Vagina (tissue), 2 donors: ENCODE measurements around the gene BMP10. TPM values are rescaled to one million over a fixed set of nuclear protein-coding genes. Genes with fewer than 3 reads are reported as not detected.

Experiments used
- DNase-seq, 2 donors: peaks; one replicate each; pipeline ENCODE4 v3.0.0-alpha.2; 2017; ENCODE audit errors: extremely low spot score in 2 of 2
- H3K27ac ChIP-seq: fragments of 200-600 bp; sonication (generic); one replicate; pipeline ENCODE4 v1.5.1; 2019
- H3K27me3 ChIP-seq: fragments of 200-600 bp; sonication (generic); one replicate; pipeline ENCODE4 v1.5.1; 2019
- H3K36me3 ChIP-seq, 2 donors: fragments of 200-600 bp; sonication (generic); one replicate each; pipeline ENCODE4 v1.5.1; 2017 to 2019
- H3K4me1 ChIP-seq: fragments of 200-600 bp; sonication (generic); one replicate; pipeline ENCODE4 v1.5.1; 2019
- H3K4me3 ChIP-seq, 2 donors: fragments of 200-600 bp; sonication (generic); 1 replicate in 1 of 2; 2 replicates in 1 of 2; pipeline ENCODE4 v1.5.1; 2016 to 2019
- H3K9me3 ChIP-seq: fragments of 200-600 bp; sonication (generic); one replicate; pipeline ENCODE4 v1.5.1; 2019
- CTCF ChIP-seq, 3 experiments: fragments of 450-650 bp in 2 of 3; fragments of 200-600 bp in 1 of 3; sonication (generic) in 1 of 3; IDR thresholded peaks; one replicate each; pipeline ENCODE4 v1.5.1; 2017 to 2019; ENCODE audit warnings: antibody characterized with exemption in 3 of 3, mild to moderate bottlenecking in 2 of 3, moderate library complexity in 2 of 3
- POLR2A ChIP-seq, 2 donors: fragments of 450-650 bp; IDR thresholded peaks; one replicate each; pipeline ENCODE4 v1.6.1; 2017; ENCODE audit warnings: antibody characterized with exemption in 2 of 2, mild to moderate bottlenecking in 2 of 2, moderate library complexity in 2 of 2
- POLR2AphosphoS5 ChIP-seq, 2 donors: sonication (generic); formaldehyde crosslinking; IDR thresholded peaks; one replicate each; pipeline ENCODE4 v1.9.0; 2017; ENCODE audit warnings: antibody characterized with exemption in 2 of 2, mild to moderate bottlenecking in 2 of 2, low read depth in 1 of 2; ENCODE audit not compliant: insufficient read depth in 1 of 2
- intact Hi-C: fragments of 100-400 bp; cut with DNase I; formaldehyde crosslinking; loops from one replicate; pipeline ENCODE4 v1.15.1; 2023
- total RNA-seq: library from RNA; depleted of rRNA; stranded (reverse); fragments of >200 nt; gene quantifications from one replicate; pipeline ENCODE4 v1.2.3, GENCODE V29; 2016

Gene BMP10
- total RNA-seq, 1 donor from 2014 or later = not detected

GRCh38 chr2:68819556-68819955, 51.6 kb downstream of the BMP10 start:
- no peak for TF ChIP-seq CTCF (IDR thresholded peaks at IDR 0.05)
- no peak for TF ChIP-seq POLR2AphosphoS5 (IDR thresholded peaks at IDR 0.05; ENCODE audit: insufficient read depth in 1 of 2, low read depth in 1 of 2)
- TF ChIP-seq POLR2A (IDR thresholded peaks at IDR 0.05) = no peak
- peaks cover 0 to 11% of the 10 kb centered on the region in 2 donors for H3K36me3 ChIP-seq
- intact Hi-C loops = no loop called here

DNA sequence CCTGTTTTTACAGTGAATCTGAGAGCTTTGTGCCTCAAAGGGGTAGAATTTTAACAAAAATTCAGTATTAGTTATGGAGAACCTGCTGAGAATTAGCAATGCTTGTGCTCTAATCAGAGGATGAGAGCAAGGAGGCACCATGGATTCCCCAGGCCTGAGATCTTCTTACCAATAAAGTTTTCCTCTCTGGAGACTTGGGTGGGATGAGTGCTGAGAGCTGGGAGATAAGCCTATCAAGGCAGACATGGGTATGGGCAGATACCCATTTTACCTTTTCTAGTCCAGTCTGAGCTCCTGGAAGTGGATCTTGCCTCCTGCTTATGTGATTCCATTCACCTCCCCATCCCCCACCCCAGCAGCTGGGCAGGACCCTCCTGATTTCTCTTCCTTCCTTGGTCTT, 53.9 kb downstream of the BMP10 start:
- no peaks in the 10 kb centered on the region for H3K27me3 ChIP-seq
- no peaks in the 10 kb centered on the region for H3K9me3 ChIP-seq
- TF ChIP-seq CTCF (IDR thresholded peaks at IDR 0.05) (no peak), POLR2A (IDR thresholded peaks at IDR 0.05) (no peak), POLR2AphosphoS5 (IDR thresholded peaks at IDR 0.05; ENCODE audit: insufficient read depth in 1 of 2, low read depth in 1 of 2) (no peak)
- H3K27ac ChIP-seq = no peak overlapping the region
- peaks cover 0 to 9% of the 10 kb centered on the region in 2 donors for H3K36me3 ChIP-seq
- intact Hi-C loops = no loop called here
- no peaks in the 10 kb centered on the region for H3K4me1 ChIP-seq
- no peak overlapping the region for H3K4me3 ChIP-seq
- DNase-seq = no peak

More at GRCh38 chr2:68819556-68819955, 51.6 kb downstream of the BMP10 start:
- Histone ChIP-seq H3K27ac (no peak overlapping the region), H3K27me3 (no peaks in the 10 kb centered on the region), H3K9me3 (no peaks in the 10 kb centered on the region), H3K4me1 (no peaks in the 10 kb centered on the region), H3K4me3 (no peak overlapping the region)
- DNase-seq = no peak

Other genes with a start within 250 kb of the BMP10 start
- gene PROKR1, start 227.8 kb downstream of the BMP10 start, total RNA-seq = not detected
- gene ARHGAP25, start 136.6 kb downstream of the BMP10 start, total RNA-seq = 9.6 TPM
- gene GKN2, start 81.5 kb upstream of the BMP10 start, total RNA-seq = not detected
- gene GKN1, start 103.2 kb upstream of the BMP10 start, total RNA-seq = not detected
- gene ANTXR1, start 141.8 kb upstream of the BMP10 start, total RNA-seq = 102 TPM